ENCODE data around the gene RAMP1. TPM values are rescaled to one million over a fixed set of nuclear protein-coding genes. Genes with fewer than 3 reads are reported as not detected.

RAMP1 gene
- 10 to 100 TPM in 2 of 4 donors, 1 to 10 TPM in 2; 7.3 to 19.1 (median 12.4) TPM for total RNA-seq

- H3K4me3 ChIP-seq (ENCODE audit: low read depth, poor library complexity, severe bottlenecking): no peak within 1 kb of the TSS
- DNase-seq (ENCODE audit: low spot score in 2 of 2): no peak
- no peak for TF ChIP-seq CTCF (IDR thresholded peaks at IDR 0.05)
- TF ChIP-seq POLR2A (IDR thresholded peaks at IDR 0.05): no peak
- intact Hi-C loops (cut with DNase I; ENCODE audit: low total_unique reads): loop anchor here (10.0 kb wide), 1 partner anchor 405 kb away; no protein-coding TSS in a partner anchor
- 1 to 2% methylated on average over 31 to 34 of the region's 79 CpGs for WGBS, 2 donors
Measured at GRCh38 chr2:237859533-237860272, at the start of gene RAMP1. TSS of gene RAMP1 (plus strand) at chr2:237859623. CDS start at chr2:237859676, 53 bp downstream.

- no peak overlapping the region for H3K4me3 ChIP-seq (ENCODE audit: low read depth, poor library complexity, severe bottlenecking)
- 84 to 87% methylated on average over 1 of the region's 1 CpG for WGBS, 2 donors
- no peak for DNase-seq (ENCODE audit: low spot score in 2 of 2)
- intact Hi-C loops (cut with DNase I; ENCODE audit: low total_unique reads): no loop called here
- TF ChIP-seq POLR2A (IDR thresholded peaks at IDR 0.05) (no peak), CTCF (IDR thresholded peaks at IDR 0.05) (no peak)
Measured at GRCh38 chr2:237815637-237816036, 43.8 kb upstream of the RAMP1 start.

- TF ChIP-seq CTCF (IDR thresholded peaks at IDR 0.05) (no peak), POLR2A (IDR thresholded peaks at IDR 0.05) (no peak)
- no peak for DNase-seq (ENCODE audit: low spot score in 2 of 2)
- 95% methylated on average over 1 of the region's 1 CpG for WGBS, 2 donors
- H3K4me3 ChIP-seq (ENCODE audit: low read depth, poor library complexity, severe bottlenecking): no peak overlapping the region
- intact Hi-C loops (cut with DNase I; ENCODE audit: low total_unique reads): no loop called here
Measured at GRCh38 chr2:237816531-237816930, 42.9 kb upstream of the RAMP1 start.

GRCh38 chr2:237818066-237818473 is 41.4 kb upstream of the RAMP1 start:
- intact Hi-C loops (cut with DNase I; ENCODE audit: low total_unique reads): no loop called here
- TF ChIP-seq CTCF (IDR thresholded peaks at IDR 0.05): no peak
- no peak for TF ChIP-seq POLR2A (IDR thresholded peaks at IDR 0.05)
- no peak overlapping the region for H3K4me3 ChIP-seq (ENCODE audit: low read depth, poor library complexity, severe bottlenecking)
- no peak for DNase-seq (ENCODE audit: low spot score in 2 of 2)
- 31 to 36% methylated on average over 5 of the region's 5 CpGs for WGBS, 2 donors

DNA sequence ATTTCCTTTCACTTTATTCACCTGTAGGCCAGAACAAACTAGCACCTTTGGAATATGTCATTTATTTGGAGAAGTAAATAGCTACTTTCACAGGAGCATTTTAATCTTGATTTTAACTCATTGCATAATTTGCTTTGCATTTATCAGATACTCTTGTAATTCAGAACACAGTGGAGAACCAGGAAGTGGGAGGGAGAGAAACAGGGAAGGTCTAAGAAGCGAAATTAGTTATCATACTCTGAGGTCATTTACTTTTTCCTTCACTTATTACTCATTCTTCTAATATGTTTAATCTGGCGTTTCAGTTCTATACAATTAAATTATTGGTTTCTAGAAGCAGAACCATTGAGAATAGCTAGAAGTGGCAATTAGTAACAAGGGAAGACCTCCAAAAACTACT is 40.2 kb upstream of the RAMP1 start:
- no peak for DNase-seq (ENCODE audit: low spot score in 2 of 2)
- no peak overlapping the region for H3K4me3 ChIP-seq (ENCODE audit: low read depth, poor library complexity, severe bottlenecking)
- WGBS, 2 donors: 51% methylated on average over 2 of the region's 2 CpGs
- intact Hi-C loops (cut with DNase I; ENCODE audit: low total_unique reads): no loop called here
- TF ChIP-seq CTCF (IDR thresholded peaks at IDR 0.05) (no peak), POLR2A (IDR thresholded peaks at IDR 0.05) (no peak)

DNA sequence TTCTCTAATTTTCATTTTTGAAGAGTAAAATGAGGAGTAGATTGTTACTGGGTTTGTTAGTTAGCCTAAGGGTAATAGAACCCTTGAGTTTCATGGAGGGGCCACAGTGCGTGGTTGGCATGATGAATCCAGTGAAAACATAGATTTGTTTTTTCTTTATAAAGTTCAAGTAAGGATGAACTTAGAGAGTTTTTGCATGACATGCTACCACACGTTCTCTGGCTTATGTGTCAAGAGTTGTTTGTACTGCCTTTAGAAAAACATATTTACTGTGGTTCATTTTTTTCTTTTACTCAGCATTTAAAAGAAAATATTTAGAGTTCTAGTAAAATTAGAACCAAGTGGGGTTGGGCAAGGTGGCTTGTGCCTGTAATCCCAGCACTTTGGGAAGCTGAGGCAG is 39.0 kb upstream of the RAMP1 start:
- 58 to 60% methylated on average over 2 of the region's 2 CpGs for WGBS, 2 donors
- intact Hi-C loops (cut with DNase I; ENCODE audit: low total_unique reads): no loop called here

More for the DNA sequence above, 39.0 kb upstream of the RAMP1 start:
- no peak overlapping the region for H3K4me3 ChIP-seq (ENCODE audit: low read depth, poor library complexity, severe bottlenecking)
- no peak for TF ChIP-seq CTCF (IDR thresholded peaks at IDR 0.05)
- no peak for TF ChIP-seq POLR2A (IDR thresholded peaks at IDR 0.05)
- no peak for DNase-seq (ENCODE audit: low spot score in 2 of 2)
